Panc1 (cell line): ENCODE results near the gene ADAMTS6. TPM values are rescaled to one million over a fixed set of nuclear protein-coding genes. Genes with fewer than 3 reads are reported as not detected.
A peak's percentile ranks its signal among the peaks of the same experiment; 100 is the strongest.

Experiments
- ATAC-seq: fragments of 200-7000 bp; cut with Tn5 transposase; 2 replicates; pipeline ENCODE4 v1.9.1; 2020; ENCODE audit warnings: mild to moderate bottlenecking, moderate library complexity
- BruUV-seq: library from RNA; stranded (reverse); fragments of 400-500 nt; replicated peaks from 2 replicates; lab custom pipeline; 2021; lab: Mats Ljungman, UMichigan
- CTCF ChIA-PET: fragments of 300-600 bp; sonication (Branson Sonifier 250); formaldehyde crosslinking; loops from one replicate; lab custom pipeline; 2022; ENCODE audit warnings: antibody characterized with exemption; lab: Charles Lee
- POLR2A ChIA-PET: fragments of 300-600 bp; sonication (Branson Sonifier 250); formaldehyde crosslinking; loops from one replicate; lab custom pipeline; 2022; ENCODE audit warnings: antibody characterized with exemption; lab: Charles Lee
- DNase-seq: peaks from one replicate; pipeline ENCODE4 v3.0.0-alpha.2; 2010; ENCODE audit warnings: low read depth, low spot score
- H3K27ac ChIP-seq: 2 replicates; pipeline ENCODE4 v1.5.1; 2011; ENCODE audit warnings: mild to moderate bottlenecking, low read length, inconsistent platforms
- H3K27me3 ChIP-seq: fragments of 200-500 bp; sonication (Bioruptor generic); 2 replicates; pipeline ENCODE4 v1.6.0; 2014; ENCODE audit warnings: low read length, inconsistent platforms; ENCODE audit not compliant: control insufficient read depth, insufficient read depth
- H3K36me3 ChIP-seq: fragments of 200-500 bp; sonication (Bioruptor generic); 2 replicates; pipeline ENCODE4 v1.5.1; 2014; ENCODE audit warnings: inconsistent platforms, mild to moderate bottlenecking, low read length, moderate library complexity; ENCODE audit not compliant: control insufficient read depth, insufficient read depth
- H3K4me1 ChIP-seq: 2 replicates; pipeline ENCODE4 v1.5.1; 2011; ENCODE audit warnings: inconsistent platforms, mild to moderate bottlenecking, low read length, moderate library complexity; ENCODE audit not compliant: control insufficient read depth, insufficient read depth
- H3K4me3 ChIP-seq, 2 experiments: 2 replicates each; pipeline ENCODE4 v1.5.1; 2011 to 2012; ENCODE audit warnings: low read depth in 2 of 2, low read length in 2 of 2, mild to moderate bottlenecking in 2 of 2, inconsistent platforms in 1 of 2, moderate library complexity in 1 of 2
- H3K9me3 ChIP-seq: fragments of 200-500 bp; sonication (Bioruptor generic); 2 replicates; pipeline ENCODE4 v1.5.1; 2014; ENCODE audit warnings: low read depth, mild to moderate bottlenecking, inconsistent platforms, low read length, moderate library complexity; ENCODE audit not compliant: control insufficient read depth, insufficient read depth
- CTCF ChIP-seq: fragments of 450-650 bp; IDR thresholded peaks from 2 replicates; pipeline ENCODE4 v1.5.1; 2017; ENCODE audit warnings: mild to moderate bottlenecking
- POLR2AphosphoS5 ChIP-seq: IDR thresholded peaks from 2 replicates; pipeline ENCODE4 v1.6.1; 2012; ENCODE audit warnings: mild to moderate bottlenecking, low read depth, low read length, moderate library complexity
- REST ChIP-seq, 2 experiments: IDR thresholded peaks; 2 replicates each; pipeline ENCODE4 v1.6.1; 2011 to 2012; ENCODE audit warnings: low read depth in 2 of 2, control low read depth in 1 of 2, low read length in 1 of 2, mild to moderate bottlenecking in 1 of 2, moderate library complexity in 1 of 2; ENCODE audit not compliant: insufficient read depth in 1 of 2
- SIN3A ChIP-seq: IDR thresholded peaks from 2 replicates; pipeline ENCODE4 v1.6.1; 2012; ENCODE audit warnings: low read depth, mild to moderate bottlenecking, low read length, moderate library complexity, borderline replicate concordance; ENCODE audit not compliant: insufficient read depth
- TCF7L2 ChIP-seq: IDR thresholded peaks from 2 replicates; pipeline ENCODE4 v1.6.1; 2011; ENCODE audit warnings: mild to moderate bottlenecking, low read depth, low read length, inconsistent platforms
- in situ Hi-C: cut with HindIII; loops from 2 replicates; pipeline ENCODE4 v1.10.0; 2016; ENCODE audit warnings: low sequenced_read_pairs, low pct_unique_long_range_greater_than_20kb
- intact Hi-C: fragments of 100-400 bp; cut with micrococcal nuclease; formaldehyde crosslinking; loops from one replicate; pipeline ENCODE4 v1.10.0; 2022; ENCODE audit not compliant: unreplicated experiment
- total RNA-seq: library from RNA; stranded (reverse); gene quantifications from one replicate; pipeline ENCODE4 v1.2.1, GENCODE V29; 2021; ENCODE audit not compliant: unreplicated experiment

ADAMTS6 gene
- total RNA-seq, 1 experiment from 2014 or later: 0.64 TPM

- H3K4me3 ChIP-seq: peak overlapping the region; percentile 58 to 70
- H3K27me3 ChIP-seq: peaks cover 21% of the 10 kb centered on the region
- BruUV-seq: no TSS peak
- intact Hi-C loops (loop anchor here (1.0 to 5.0 kb wide), 3 partner anchors 382 to 672 kb away; no protein-coding TSS in a partner anchor), in situ Hi-C loops (no loop called here)
- H3K36me3 ChIP-seq: no peaks in the 10 kb centered on the region
- no peak for ATAC-seq
- H3K9me3 ChIP-seq: no peaks in the 10 kb centered on the region
- ChIA-PET POLR2A (no interaction called here), CTCF (interaction anchor here (0.6 to 1.8 kb wide), 5 partner anchors 11 to 672 kb away, joined by 3 to 11 read pairs (median 6); no protein-coding TSS in a partner anchor)
- H3K4me1 ChIP-seq: peaks cover 9% of the 10 kb centered on the region
- no peak for DNase-seq
- H3K27ac ChIP-seq: no peak overlapping the region; the same call in 1 of the 2 replicates
- TF ChIP-seq REST (IDR thresholded peaks at IDR 0.05; ENCODE audit: insufficient read depth in 1 of 2, low read depth in 2 of 2, low read length in 1 of 2) (no peak), TCF7L2 (no peak), CTCF (no peak), POLR2AphosphoS5 (no peak), SIN3A (no peak)
Measured at GRCh38 chr5:65482736-65483545, 1.2 kb upstream of the ADAMTS6 start.

GRCh38 chr5:65482296-65482735 lies 596 bp upstream of the ADAMTS6 start:
- H3K27me3 ChIP-seq: peaks cover 21% of the 10 kb centered on the region
- in situ Hi-C loops: no loop called here
- no peaks in the 10 kb centered on the region for H3K36me3 ChIP-seq
- ChIA-PET CTCF (interaction anchor here (0.7 to 1.8 kb wide), 3 partner anchors 447 to 682 kb away, joined by 3 to 6 read pairs (median 3); no protein-coding TSS in a partner anchor), POLR2A (no interaction called here)
- no peak for DNase-seq
- intact Hi-C loops: loop anchor here (5.0 kb wide), 1 partner anchor 525 kb away; no protein-coding TSS in a partner anchor
- BruUV-seq: no TSS peak
- H3K27ac ChIP-seq: 0 out of 2 replicates have a peak overlapping the region, but pooled peaks have one; percentile 6
- H3K4me3 ChIP-seq: peak overlapping the region; percentile 58 to 70
- H3K4me1 ChIP-seq: peaks cover 9% of the 10 kb centered on the region
- H3K9me3 ChIP-seq: no peaks in the 10 kb centered on the region
- peak; percentile 38; the same call in 1 of the 2 replicates for ATAC-seq
- TF ChIP-seq TCF7L2 (no peak), REST (IDR thresholded peaks at IDR 0.05; ENCODE audit: insufficient read depth in 1 of 2, low read depth in 2 of 2, low read length in 1 of 2) (no peak), CTCF (no peak), POLR2AphosphoS5 (no peak), SIN3A (no peak)
